GM18508 (cell line): Measurements from ENCODE around the gene OAS1.
"Not testable (repeated sequence)": the region's sequence is repeated elsewhere in the genome, so short reads cannot be mapped to it uniquely, and the experiment has no call there.

Experiments used
- ATAC-seq: cut with Tn5 transposase; IDR thresholded peaks from one replicate; pipeline ENCODE4 v1.9.1; 2021; ENCODE audit warnings: moderate number of reproducible peaks; ENCODE audit not compliant: insufficient read depth, unreplicated experiment

OAS1 gene

DNA sequence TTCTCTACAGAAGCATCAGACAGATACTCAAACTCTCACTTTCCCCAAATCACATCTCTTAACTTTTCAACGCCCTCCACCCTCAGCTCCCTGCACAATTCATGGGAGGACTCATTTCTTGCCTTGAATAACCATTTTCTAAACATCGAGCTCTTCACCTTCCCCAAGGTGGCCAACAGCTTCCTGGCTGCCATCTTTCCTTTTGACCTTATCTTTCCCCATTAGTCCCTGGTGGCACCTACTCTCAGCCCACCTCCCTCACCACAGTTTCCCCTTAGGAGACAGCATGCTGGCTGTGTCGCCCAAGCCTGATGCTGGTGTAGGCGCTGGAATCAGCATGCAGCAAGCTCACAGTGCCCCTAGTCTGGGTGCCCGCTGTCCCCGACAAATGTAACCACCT lies 8.4 kb upstream of the OAS1 start:
- ATAC-seq: no peak

GRCh38 chr12:112900298-112901145 lies 6.2 kb upstream of the OAS1 start:
- ATAC-seq: no peak

DNA sequence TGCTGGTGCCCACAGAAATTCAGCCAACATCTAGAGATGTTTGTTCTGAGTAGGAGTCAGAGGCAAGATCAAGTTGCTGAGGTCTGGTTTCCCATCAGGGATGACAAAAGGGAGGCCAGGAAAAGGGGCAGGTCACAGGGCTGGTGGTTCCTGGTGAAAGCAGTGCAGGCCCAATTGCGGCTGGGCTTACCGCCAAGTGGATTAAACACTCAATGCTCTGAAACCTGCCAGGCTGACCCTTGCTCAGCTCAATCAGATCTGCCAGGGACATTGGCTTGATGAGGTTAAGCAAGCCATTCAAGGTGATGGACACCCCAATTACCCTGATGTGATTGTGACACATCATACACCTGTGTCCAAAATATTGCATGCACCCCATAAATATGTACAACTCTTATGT lies 5.5 kb upstream of the OAS1 start:
- no peak for ATAC-seq

GRCh38 chr12:112904571-112904970 lies 2.2 kb upstream of the OAS1 start:
- no peak for ATAC-seq

- no peak for ATAC-seq
Measured at GRCh38 chr12:112905451-112906089, 1.2 kb upstream of the OAS1 start.

DNA sequence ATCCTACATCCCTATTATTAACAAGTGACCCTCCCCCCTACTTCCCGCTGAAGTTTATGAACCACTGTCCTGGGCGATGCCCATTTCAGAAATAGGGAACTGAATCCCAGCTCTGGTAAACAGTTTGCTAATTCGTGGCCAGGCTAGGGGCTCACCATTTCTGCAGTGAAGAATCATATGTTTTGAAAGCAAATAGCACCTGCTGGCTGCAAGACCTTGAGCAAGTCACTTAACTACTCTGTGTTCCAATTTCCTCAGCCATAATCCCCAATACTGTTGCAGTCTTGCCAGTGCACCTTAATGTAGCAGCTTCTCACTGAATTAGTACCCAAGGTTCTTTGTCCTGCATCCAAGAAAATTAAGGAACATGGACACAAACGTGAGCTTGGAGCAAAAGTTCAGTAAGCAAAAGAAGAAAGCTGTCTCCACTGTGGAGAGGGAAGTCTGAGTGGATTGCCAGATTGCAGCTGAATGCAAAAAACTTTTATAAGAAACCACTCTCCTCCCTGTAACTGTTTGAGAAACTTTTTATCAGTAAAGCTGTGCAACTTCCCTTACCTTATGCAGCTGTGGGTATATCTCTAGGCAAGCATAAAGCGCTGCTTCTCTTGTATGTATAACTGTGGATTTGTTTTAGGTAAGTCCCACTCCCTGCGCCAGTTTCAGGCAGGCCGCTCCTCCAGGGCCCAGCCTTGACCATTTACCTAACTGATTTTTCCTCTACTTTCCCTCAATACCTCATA lies 824 bp downstream of the OAS1 start:
- no peak for ATAC-seq

- ATAC-seq: no peak
Measured at GRCh38 chr12:112908548-112908947, 1.8 kb downstream of the OAS1 start.

GRCh38 chr12:112909693-112910092 lies 2.9 kb downstream of the OAS1 start:
- no peak for ATAC-seq

DNA sequence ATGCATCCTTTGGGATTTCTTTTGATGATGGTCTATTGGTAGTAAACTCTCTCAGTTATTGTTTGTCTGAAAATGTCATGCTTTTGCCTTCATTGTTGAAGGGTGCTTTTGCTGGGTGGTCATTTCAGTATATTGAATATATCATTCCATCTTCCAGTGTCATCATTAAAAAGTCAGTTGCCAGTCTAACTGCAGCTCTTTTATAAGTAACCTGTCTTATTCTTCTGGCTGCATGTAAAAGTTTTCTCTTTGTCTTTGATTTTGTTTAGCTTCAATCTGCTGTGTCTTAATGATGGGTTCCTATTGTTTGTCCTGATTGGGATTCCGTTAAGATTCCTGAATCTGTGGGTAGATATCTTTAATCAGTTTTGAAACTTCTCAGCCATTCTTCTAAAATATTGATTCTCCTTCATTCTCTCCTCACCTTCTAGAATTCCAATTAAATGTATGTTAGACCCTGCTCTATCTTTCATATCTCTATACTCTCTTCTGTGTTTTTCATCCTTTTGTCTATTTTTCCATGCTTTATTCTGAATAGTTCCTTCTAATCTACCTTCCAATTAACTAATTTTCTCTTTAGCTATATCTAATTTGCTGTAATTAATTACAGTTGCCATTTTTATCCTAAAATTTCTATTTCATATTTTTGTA lies 6.4 kb downstream of the OAS1 start:
- ATAC-seq: no peak

DNA sequence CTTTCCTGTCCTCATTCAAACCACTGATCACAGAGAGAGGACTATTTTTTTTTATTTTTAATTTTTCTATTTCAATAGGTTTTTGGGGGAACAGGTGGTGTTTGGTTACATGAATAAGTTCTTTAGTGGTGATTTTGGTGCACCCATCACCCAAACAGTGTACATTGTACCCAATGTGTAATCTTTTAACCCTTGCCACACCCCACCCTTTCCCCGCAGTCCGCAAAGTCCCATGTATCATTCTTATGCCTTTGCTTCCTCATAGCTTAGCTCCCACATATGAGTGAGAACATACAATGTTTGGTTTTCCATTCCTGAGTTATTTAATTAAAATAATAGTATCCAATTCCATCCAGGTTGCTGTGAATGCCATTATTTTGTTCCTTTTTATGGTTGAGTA lies 7.1 kb downstream of the OAS1 start:
- not testable (repeated sequence) for ATAC-seq

GRCh38 chr12:112916270-112916669 lies 9.5 kb downstream of the OAS1 start:
- ATAC-seq: no peak

DNA sequence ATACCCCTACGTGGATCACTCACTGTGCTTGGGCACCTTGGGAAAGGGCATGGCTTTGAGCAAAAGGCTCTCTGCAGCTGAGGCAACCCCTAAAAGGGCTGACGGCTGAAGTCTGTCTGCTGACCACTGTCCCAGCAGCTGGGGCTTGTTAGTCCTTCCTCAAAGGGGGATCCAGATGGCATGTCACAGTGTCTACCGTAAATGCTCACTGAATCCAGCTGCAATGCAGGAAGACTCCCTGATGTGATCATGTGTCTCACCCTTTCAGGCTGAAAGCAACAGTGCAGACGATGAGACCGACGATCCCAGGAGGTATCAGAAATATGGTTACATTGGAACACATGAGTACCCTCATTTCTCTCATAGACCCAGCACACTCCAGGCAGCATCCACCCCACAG lies 12.4 kb downstream of the OAS1 start:
- no peak for ATAC-seq

GRCh38 chr12:112924986-112925385 lies 18.2 kb downstream of the OAS1 start:
- ATAC-seq: peak; percentile 46

DNA sequence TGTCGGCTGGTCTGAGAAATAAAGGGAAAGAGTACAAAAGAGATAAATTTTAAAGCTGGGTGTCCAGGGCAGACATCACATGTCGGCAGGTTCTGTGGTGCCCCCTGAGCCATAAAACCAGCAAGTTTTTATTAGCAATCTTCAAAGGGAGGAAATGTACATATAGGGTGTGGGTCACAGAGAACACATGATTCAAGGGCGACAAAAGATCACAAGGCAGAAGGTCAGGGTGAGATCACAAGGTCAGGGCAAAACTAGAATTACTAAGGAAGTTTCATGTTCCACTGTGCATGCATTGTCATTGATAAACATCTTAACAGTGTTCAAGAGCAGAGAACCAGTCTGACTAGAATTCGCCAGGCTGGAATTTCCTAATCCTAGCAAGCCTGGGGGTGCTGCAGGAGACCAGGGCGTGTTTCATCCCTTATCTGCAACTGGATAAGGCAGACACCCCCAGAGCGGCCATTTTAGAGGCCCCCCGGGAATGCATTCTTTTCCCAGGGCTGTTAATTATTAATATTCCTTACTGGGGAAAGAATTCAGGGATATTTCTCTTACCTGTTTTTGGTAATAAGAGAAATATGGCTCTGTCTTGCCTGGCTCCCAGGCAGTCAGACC lies 19.8 kb downstream of the OAS1 start:
- not testable (repeated sequence) for ATAC-seq

DNA sequence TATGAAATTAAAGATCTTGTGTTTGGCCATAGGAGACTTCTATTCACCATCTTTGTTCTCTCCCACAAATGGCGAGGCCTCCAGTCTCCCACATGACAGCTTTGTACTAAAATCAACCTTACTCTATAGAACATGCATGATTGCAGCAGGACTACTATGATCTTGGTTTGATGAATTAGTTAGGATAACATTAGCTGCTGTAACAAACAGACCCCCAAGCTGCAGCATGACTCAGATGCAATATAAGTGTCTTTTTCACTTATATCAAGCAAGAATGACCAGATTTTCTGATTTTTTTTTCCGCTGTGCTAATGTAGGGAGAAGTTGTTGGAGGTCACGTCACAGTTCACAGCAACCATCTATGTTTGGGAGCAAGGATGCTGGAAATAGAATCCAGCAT lies 20.7 kb downstream of the OAS1 start:
- no peak for ATAC-seq

- ATAC-seq: no peak
Measured at GRCh38 chr12:112927925-112928324, 21.2 kb downstream of the OAS1 start.

DNA sequence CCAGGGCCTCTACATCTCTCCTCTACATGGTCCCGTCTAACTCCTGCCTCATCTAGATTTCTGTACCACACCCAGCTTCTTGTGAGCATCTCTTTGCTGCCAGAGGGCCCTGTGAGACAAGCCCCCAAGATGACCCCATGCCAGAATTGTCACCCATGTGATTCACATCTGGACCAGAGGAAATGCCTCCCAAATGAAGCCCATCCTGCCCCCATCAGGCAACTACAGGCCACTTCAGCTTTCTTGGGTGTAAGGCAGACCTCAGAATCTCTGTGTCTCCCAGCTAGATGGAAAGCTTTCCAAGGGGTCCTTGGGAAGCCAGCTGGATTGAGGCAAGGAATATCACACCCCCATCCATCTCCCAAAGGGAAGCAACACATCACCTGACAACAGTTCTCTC lies 22.2 kb downstream of the OAS1 start:
- ATAC-seq: no peak

GRCh38 chr12:112929715-112930114 lies 23.0 kb downstream of the OAS1 start:
- no peak for ATAC-seq

GRCh38 chr12:112930350-112930749 lies 23.6 kb downstream of the OAS1 start:
- ATAC-seq: no peak

DNA sequence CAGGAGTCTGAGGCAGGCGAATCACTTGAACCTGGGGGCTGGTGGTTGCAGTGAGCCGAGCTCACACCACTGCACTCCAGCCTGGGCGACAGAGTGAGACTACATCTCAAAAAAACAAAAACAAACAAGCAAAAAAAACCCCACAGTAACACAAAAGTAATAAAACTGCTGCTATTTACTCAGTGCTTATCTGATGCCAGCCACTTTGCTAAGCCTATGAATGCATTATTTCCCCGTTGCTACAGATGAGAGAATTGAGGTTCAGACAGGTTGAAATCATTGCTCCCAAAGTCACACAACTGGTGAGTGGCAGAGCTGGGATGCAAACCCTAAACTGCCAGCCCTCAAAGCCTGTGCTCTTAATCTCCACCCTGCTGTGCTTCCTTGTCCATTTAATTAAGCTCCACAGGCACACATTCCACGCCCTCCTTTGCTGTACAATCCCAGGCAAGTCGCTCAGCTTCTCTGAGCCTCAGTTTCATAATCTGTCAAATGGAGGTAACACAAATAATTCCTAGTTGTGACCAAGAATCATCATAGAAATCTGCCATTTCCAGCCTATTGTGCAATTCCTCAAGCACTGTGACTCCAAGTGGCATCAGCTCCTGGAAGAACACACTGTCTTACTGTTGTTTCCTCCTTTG lies 25.8 kb downstream of the OAS1 start:
- ATAC-seq: no peak
